Neuronal stem cell (in vitro differentiated cells): ENCODE measurements around the gene SUPT20H.

Experiments
- DNase-seq: peaks from one replicate; pipeline ENCODE4 v3.0.0-alpha.2; 2013; ENCODE audit warnings: low spot score
- H2AFZ ChIP-seq: one replicate; pipeline ENCODE4 v1.6.1; 2013; ENCODE audit warnings: mild to moderate bottlenecking, low read length, inconsistent platforms
- H2AK5ac ChIP-seq: 2 replicates; pipeline ENCODE4 v1.6.1; 2013; ENCODE audit warnings: low read depth, mild to moderate bottlenecking, inconsistent platforms, low read length, moderate library complexity, mixed read lengths
- H2BK120ac ChIP-seq: 2 replicates; pipeline ENCODE4 v1.6.1; 2013; ENCODE audit warnings: low read depth, mild to moderate bottlenecking, inconsistent platforms, low read length, moderate library complexity, mixed read lengths
- H2BK12ac ChIP-seq: one replicate; pipeline ENCODE4 v1.6.1; 2013; ENCODE audit warnings: low read length, inconsistent platforms
- H2BK15ac ChIP-seq: 2 replicates; pipeline ENCODE4 v1.6.1; 2013; ENCODE audit warnings: mild to moderate bottlenecking, low read length, inconsistent platforms, mixed read lengths
- H2BK5ac ChIP-seq: one replicate; pipeline ENCODE4 v1.6.1; 2013; ENCODE audit warnings: inconsistent platforms, mild to moderate bottlenecking, low read length, moderate library complexity
- H3K14ac ChIP-seq: one replicate; pipeline ENCODE4 v1.6.1; 2013; ENCODE audit warnings: low read length, inconsistent platforms
- H3K18ac ChIP-seq: 2 replicates; pipeline ENCODE4 v1.6.1; 2013; ENCODE audit warnings: low read length, inconsistent platforms
- H3K23ac ChIP-seq: 2 replicates; pipeline ENCODE4 v1.6.1; 2013; ENCODE audit warnings: low read depth, mild to moderate bottlenecking, mixed read lengths, low read length, inconsistent platforms; ENCODE audit not compliant: poor library complexity
- H3K27ac ChIP-seq: replicated peaks from 3 replicates; pipeline ENCODE4 v1.5.1; 2013; ENCODE audit warnings: low read length, inconsistent platforms
- H3K27me3 ChIP-seq, 3 experiments: 2 replicates each; pipeline ENCODE4 v1.6.1; 2013; ENCODE audit warnings: low read length in 3 of 3, mild to moderate bottlenecking in 2 of 3, inconsistent platforms in 1 of 3, low read depth in 1 of 3, mixed read lengths in 1 of 3, moderate library complexity in 1 of 3; ENCODE audit not compliant: control insufficient read depth in 3 of 3, insufficient read depth in 3 of 3
- H3K36me3 ChIP-seq, 2 donors: replicated peaks in 1 of 2; 2 replicates each; pipeline ENCODE4 v1.6.1; 2013; ENCODE audit warnings: low read length in 2 of 2; ENCODE audit not compliant: control insufficient read depth in 2 of 2, insufficient read depth in 2 of 2
- H3K4ac ChIP-seq: 2 replicates; pipeline ENCODE4 v1.6.1; 2013; ENCODE audit warnings: inconsistent platforms, mild to moderate bottlenecking, low read length, moderate library complexity
- H3K4me1 ChIP-seq, 2 donors: 1 replicate in 1 of 2; 2 replicates in 1 of 2; pipeline ENCODE4 v1.6.1; 2013; ENCODE audit warnings: low read length in 2 of 2, low read depth in 1 of 2; ENCODE audit not compliant: control insufficient read depth in 2 of 2, insufficient read depth in 1 of 2
- H3K4me2 ChIP-seq: one replicate; pipeline ENCODE4 v1.6.1; 2013; ENCODE audit warnings: mild to moderate bottlenecking, low read length, inconsistent platforms; ENCODE audit not compliant: insufficient read depth, poor library complexity, severe bottlenecking
- H3K4me3 ChIP-seq, 2 donors: 2 replicates each; pipeline ENCODE4 v1.5.1; 2013; ENCODE audit warnings: low read length in 2 of 2, mild to moderate bottlenecking in 2 of 2, inconsistent platforms in 1 of 2, moderate library complexity in 1 of 2
- H3K79me1 ChIP-seq: one replicate; pipeline ENCODE4 v1.6.1; 2013; ENCODE audit warnings: low read depth, mild to moderate bottlenecking, inconsistent platforms, low read length, moderate library complexity
- H3K9ac ChIP-seq: one replicate; pipeline ENCODE4 v1.6.1; 2013; ENCODE audit warnings: mild to moderate bottlenecking, low read depth, low read length, inconsistent platforms; ENCODE audit not compliant: poor library complexity
- H3K9me3 ChIP-seq, 2 donors: replicated peaks in 1 of 2; 2 replicates each; pipeline versions ENCODE3 to v1.6.1; 2013; ENCODE audit warnings: low read length in 2 of 2, mild to moderate bottlenecking in 2 of 2, inconsistent platforms in 1 of 2, low read depth in 1 of 2, mixed read lengths in 1 of 2, moderate library complexity in 1 of 2; ENCODE audit not compliant: control insufficient read depth in 2 of 2, insufficient read depth in 1 of 2
- H4K8ac ChIP-seq: one replicate; pipeline ENCODE4 v1.6.1; 2013; ENCODE audit warnings: low read depth, mild to moderate bottlenecking, inconsistent platforms, low read length, moderate library complexity
- H4K91ac ChIP-seq: one replicate; pipeline ENCODE4 v1.6.1; 2013; ENCODE audit warnings: low read length, low read depth, mild to moderate bottlenecking, inconsistent platforms; ENCODE audit not compliant: poor library complexity
- WGBS, 2 donors: extraction: QIAGEN DNeasy Blood & Tissue Kit; methylation state at CpG; one replicate each; pipeline ENCODE4 v1.1.7; 2013; ENCODE audit warnings: missing lambda C conversion rate in 2 of 2, mixed read lengths in 1 of 2; ENCODE audit not compliant: insufficient read length in 2 of 2, insufficient replicate concordance in 1 of 2; ENCODE audit errors: extremely low coverage in 2 of 2; 5-methylcytosine and 5-hydroxymethylcytosine counted together

SUPT20H gene

GRCh38 chr13:36981156-36981743 is 78.2 kb downstream of the SUPT20H start:
- Histone ChIP-seq H2BK15ac (no peak overlapping the region), H4K8ac (no peak overlapping the region), H3K9ac (no peak overlapping the region), H2BK5ac (no peak overlapping the region), H3K27ac (no peak overlapping the region), H2BK120ac (no peak overlapping the region), H3K4ac (no peak overlapping the region), H2AFZ (no peak overlapping the region), H3K36me3 (peaks cover 11 to 91% of the 10 kb centered on the region in 2 donors), H3K9me3 (peaks cover 0 to 1% of the 10 kb centered on the region in 2 donors), H3K4me2 (no peak overlapping the region), H3K14ac (no peak overlapping the region), H3K23ac (no peak overlapping the region), H3K4me1 (no peaks in the 10 kb centered on the region), H3K27me3 (no peaks in the 10 kb centered on the region), H4K91ac (no peak overlapping the region), H3K79me1 (no peaks in the 10 kb centered on the region), H3K4me3 (no peak overlapping the region), H2BK12ac (no peak overlapping the region), H2AK5ac (no peak overlapping the region), H3K18ac (no peak overlapping the region)
- WGBS, 2 donors, result no CpG with 5 or more reads among the region's 6 CpGs
- DNase-seq, result no peak

GRCh38 chr13:36979361-36980050 is 80.0 kb downstream of the SUPT20H start:
- Histone ChIP-seq H3K4me2 (no peak overlapping the region), H2BK5ac (no peak overlapping the region), H3K9me3 (peaks cover 2 to 11% of the 10 kb centered on the region in 2 donors), H2AK5ac (no peak overlapping the region), H3K18ac (no peak overlapping the region), H3K9ac (no peak overlapping the region), H3K27me3 (no peaks in the 10 kb centered on the region), H2BK120ac (no peak overlapping the region), H2BK15ac (no peak overlapping the region), H3K27ac (no peak overlapping the region), H3K4me1 (no peaks in the 10 kb centered on the region), H4K8ac (no peak overlapping the region), H4K91ac (no peak overlapping the region), H3K36me3 (peaks cover 7 to 91% of the 10 kb centered on the region in 2 donors), H3K14ac (no peak overlapping the region), H2BK12ac (no peak overlapping the region), H3K79me1 (no peaks in the 10 kb centered on the region), H2AFZ (no peak overlapping the region), H3K4me3 (no peak overlapping the region), H3K23ac (no peak overlapping the region), H3K4ac (no peak overlapping the region)
- no CpG with 5 or more reads among the region's 7 CpGs for WGBS, 2 donors
- DNase-seq, result no peak

- WGBS, 2 donors, result no CpG with 5 or more reads among the region's 1 CpG
- H4K91ac ChIP-seq, result no peak overlapping the region
- no peak overlapping the region for H2BK12ac ChIP-seq
- H3K4me2 ChIP-seq, result no peak overlapping the region
- H2AK5ac ChIP-seq, result no peak overlapping the region
- peaks cover 4 to 90% of the 10 kb centered on the region in 2 donors for H3K36me3 ChIP-seq
- H3K23ac ChIP-seq, result no peak overlapping the region
- no peaks in the 10 kb centered on the region for H3K79me1 ChIP-seq
- peaks cover 2 to 27% of the 10 kb centered on the region in 2 donors for H3K9me3 ChIP-seq
- H3K27me3 ChIP-seq, result no peaks in the 10 kb centered on the region
- H2AFZ ChIP-seq, result no peak overlapping the region
- no peak overlapping the region for H2BK120ac ChIP-seq
- H3K4me3 ChIP-seq, result no peak overlapping the region
- H3K9ac ChIP-seq, result no peak overlapping the region
- H4K8ac ChIP-seq, result no peak overlapping the region
- H3K4ac ChIP-seq, result no peak overlapping the region
- no peaks in the 10 kb centered on the region for H3K4me1 ChIP-seq
- H2BK15ac ChIP-seq, result no peak overlapping the region
- no peak overlapping the region for H2BK5ac ChIP-seq
- no peak for DNase-seq
- H3K14ac ChIP-seq, result no peak overlapping the region
- no peak overlapping the region for H3K18ac ChIP-seq
- H3K27ac ChIP-seq, result no peak overlapping the region
Measured at GRCh38 chr13:36975172-36975571, 84.3 kb downstream of the SUPT20H start.

- Histone ChIP-seq H4K8ac (no peak overlapping the region), H2BK5ac (no peak overlapping the region), H3K4me2 (no peak overlapping the region), H2BK12ac (no peak overlapping the region), H2BK15ac (no peak overlapping the region), H3K9ac (no peak overlapping the region), H3K14ac (no peak overlapping the region), H2BK120ac (no peak overlapping the region), H4K91ac (no peak overlapping the region), H3K4me1 (no peaks in the 10 kb centered on the region), H3K18ac (no peak overlapping the region), H2AFZ (no peak overlapping the region), H3K4me3 (no peak overlapping the region), H2AK5ac (no peak overlapping the region), H3K27ac (no peak overlapping the region), H3K9me3 (peaks cover 2 to 27% of the 10 kb centered on the region in 2 donors), H3K27me3 (no peaks in the 10 kb centered on the region), H3K23ac (no peak overlapping the region), H3K79me1 (no peaks in the 10 kb centered on the region), H3K4ac (no peak overlapping the region), H3K36me3 (peaks cover 2 to 89% of the 10 kb centered on the region in 2 donors)
- DNase-seq, result no peak
- 100% methylated on average over 2 of the region's 5 CpGs; no CpG with 5 or more reads in 1 of the 2 donors for WGBS, 2 donors
Measured at GRCh38 chr13:36973621-36974295, 85.7 kb downstream of the SUPT20H start.
